Glutamatergic neuron (in vitro differentiated cells): ENCODE data around the gene NFU1. TPM values are rescaled to one million over a fixed set of nuclear protein-coding genes. Genes with fewer than 3 reads are reported as not detected.
"Not testable (repeated sequence)": the region's sequence is repeated elsewhere in the genome, so short reads cannot be mapped to it uniquely, and the experiment has no call there.

Experiments
- DNase-seq: peaks from one replicate; pipeline ENCODE4 v3.0.0; 2022
- H3K27ac Mint-ChIP-seq: one replicate; pipeline ENCODE4 v1.8.0; 2020; ENCODE audit warnings: mild to moderate bottlenecking, mixed read lengths, inconsistent platforms; ENCODE audit not compliant: unreplicated experiment
- H3K27me3 Mint-ChIP-seq: one replicate; pipeline ENCODE4 v1.8.0; 2020; ENCODE audit warnings: mild to moderate bottlenecking, moderate library complexity, mixed read lengths, inconsistent platforms; ENCODE audit not compliant: unreplicated experiment
- H3K36me3 Mint-ChIP-seq: one replicate; pipeline ENCODE4 v1.8.0; 2020; ENCODE audit warnings: mild to moderate bottlenecking, mixed read lengths, inconsistent platforms; ENCODE audit not compliant: unreplicated experiment
- H3K4me1 Mint-ChIP-seq: one replicate; pipeline ENCODE4 v1.8.0; 2020; ENCODE audit warnings: mild to moderate bottlenecking, low read depth, mixed read lengths, inconsistent platforms; ENCODE audit not compliant: unreplicated experiment
- H3K4me3 Mint-ChIP-seq: one replicate; pipeline ENCODE4 v1.8.0; 2020; ENCODE audit warnings: mild to moderate bottlenecking, mixed read lengths, inconsistent platforms; ENCODE audit not compliant: unreplicated experiment
- H3K9me3 Mint-ChIP-seq: one replicate; pipeline ENCODE4 v1.8.0; 2020; ENCODE audit warnings: mild to moderate bottlenecking, moderate library complexity, mixed read lengths, inconsistent platforms; ENCODE audit not compliant: unreplicated experiment
- total RNA-seq: library from RNA; stranded (reverse); fragmentation: NEBNext Ultra II Directional; extraction: Animal tissue kit (Norgen Biotek cat#: 25700); gene quantifications from one replicate; pipeline ENCODE4 v1.2.1, GENCODE V29; 2021; ENCODE audit not compliant: unreplicated experiment
- TF ChIP-seq, protein P1 (sequence below): fragments of 200-600 bp; sonication (generic); IDR thresholded peaks from one replicate; pipeline ENCODE4 v1.5.0; 2021; ENCODE audit not compliant: partially characterized antibody, unreplicated experiment

NFU1 gene
- total RNA-seq, 1 donor from 2014 or later, result 40.0 TPM

DNA sequence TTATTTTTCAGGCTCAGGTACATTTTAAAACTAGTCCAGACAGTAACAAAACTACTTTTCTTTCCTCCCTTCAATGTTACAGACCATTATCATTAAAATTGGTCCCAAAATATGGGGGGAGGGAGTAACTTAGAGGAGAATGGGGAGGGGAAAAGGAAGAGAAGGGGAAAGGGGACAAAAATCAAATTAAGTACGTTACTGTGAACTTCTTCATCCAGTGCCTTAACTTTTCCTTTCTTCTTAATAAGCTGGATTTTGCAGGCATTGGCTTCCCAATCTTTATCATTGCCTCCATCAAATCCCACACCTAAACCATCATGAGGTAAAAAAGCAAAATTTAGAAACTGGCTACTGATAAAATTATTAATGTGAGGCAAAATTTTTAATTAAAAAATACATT lies 67.4 kb downstream of the NFU1 start:
- Mint-ChIP-seq H3K4me3 (no peak overlapping the region), H3K27ac (no peak overlapping the region), H3K9me3 (no peaks in the 10 kb centered on the region), H3K4me1 (no peaks in the 10 kb centered on the region), H3K27me3 (peaks cover 4% of the 10 kb centered on the region), H3K36me3 (no peaks in the 10 kb centered on the region)
- TF ChIP-seq, protein P1, sequence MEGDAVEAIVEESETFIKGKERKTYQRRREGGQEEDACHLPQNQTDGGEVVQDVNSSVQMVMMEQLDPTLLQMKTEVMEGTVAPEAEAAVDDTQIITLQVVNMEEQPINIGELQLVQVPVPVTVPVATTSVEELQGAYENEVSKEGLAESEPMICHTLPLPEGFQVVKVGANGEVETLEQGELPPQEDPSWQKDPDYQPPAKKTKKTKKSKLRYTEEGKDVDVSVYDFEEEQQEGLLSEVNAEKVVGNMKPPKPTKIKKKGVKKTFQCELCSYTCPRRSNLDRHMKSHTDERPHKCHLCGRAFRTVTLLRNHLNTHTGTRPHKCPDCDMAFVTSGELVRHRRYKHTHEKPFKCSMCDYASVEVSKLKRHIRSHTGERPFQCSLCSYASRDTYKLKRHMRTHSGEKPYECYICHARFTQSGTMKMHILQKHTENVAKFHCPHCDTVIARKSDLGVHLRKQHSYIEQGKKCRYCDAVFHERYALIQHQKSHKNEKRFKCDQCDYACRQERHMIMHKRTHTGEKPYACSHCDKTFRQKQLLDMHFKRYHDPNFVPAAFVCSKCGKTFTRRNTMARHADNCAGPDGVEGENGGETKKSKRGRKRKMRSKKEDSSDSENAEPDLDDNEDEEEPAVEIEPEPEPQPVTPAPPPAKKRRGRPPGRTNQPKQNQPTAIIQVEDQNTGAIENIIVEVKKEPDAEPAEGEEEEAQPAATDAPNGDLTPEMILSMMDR, result no peak
- DNase-seq, result no peak

DNA sequence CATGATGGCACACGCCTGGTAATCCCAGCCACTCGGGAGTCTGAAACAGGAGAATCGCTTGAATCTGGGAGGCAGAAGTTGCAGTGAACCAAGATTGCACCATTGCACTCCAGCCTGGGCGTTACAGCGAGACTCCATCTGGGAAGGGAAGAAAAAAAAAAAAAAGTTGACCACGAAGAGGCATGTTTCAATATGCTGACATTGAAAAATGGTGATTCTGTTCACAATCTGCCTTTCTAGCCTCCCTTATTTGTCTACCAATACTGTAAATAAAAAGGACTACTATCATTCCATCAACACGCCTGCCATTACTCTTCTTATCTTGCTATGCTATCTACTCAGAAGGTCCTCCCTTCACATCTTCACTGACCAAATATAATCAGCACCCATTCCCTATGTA lies 68.6 kb downstream of the NFU1 start:
- DNase-seq, result no peak
- no peaks in the 10 kb centered on the region for H3K36me3 Mint-ChIP-seq
- no peak overlapping the region for H3K27ac Mint-ChIP-seq
- H3K27me3 Mint-ChIP-seq, result peaks cover 4% of the 10 kb centered on the region
- no peaks in the 10 kb centered on the region for H3K9me3 Mint-ChIP-seq
- no peaks in the 10 kb centered on the region for H3K4me1 Mint-ChIP-seq
- TF ChIP-seq, protein P1, result no peak
- no peak overlapping the region for H3K4me3 Mint-ChIP-seq

DNA sequence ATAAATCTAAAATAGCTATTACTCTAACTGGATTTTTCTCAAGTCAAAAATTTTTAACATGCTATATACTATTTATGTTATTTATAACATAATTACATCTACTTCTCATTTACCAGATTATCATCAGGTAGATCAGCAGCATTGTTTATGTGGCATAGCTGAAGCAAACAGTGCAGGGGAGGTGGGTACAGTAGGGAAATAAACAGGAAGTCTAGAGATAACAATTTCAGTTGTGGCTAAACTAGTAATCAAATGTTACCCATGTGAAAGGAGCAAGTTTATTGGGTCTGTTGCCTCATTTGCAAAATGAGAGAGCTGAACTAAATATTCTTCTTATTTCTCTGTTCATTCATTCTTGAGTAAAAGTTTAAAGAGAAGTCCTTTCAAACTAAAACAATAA lies 77.9 kb downstream of the NFU1 start:
- Mint-ChIP-seq H3K27ac (no peak overlapping the region), H3K9me3 (no peaks in the 10 kb centered on the region), H3K27me3 (peaks cover 1% of the 10 kb centered on the region), H3K4me1 (no peaks in the 10 kb centered on the region), H3K4me3 (no peak overlapping the region), H3K36me3 (no peaks in the 10 kb centered on the region)
- TF ChIP-seq, protein P1, result no peak
- no peak for DNase-seq

DNA sequence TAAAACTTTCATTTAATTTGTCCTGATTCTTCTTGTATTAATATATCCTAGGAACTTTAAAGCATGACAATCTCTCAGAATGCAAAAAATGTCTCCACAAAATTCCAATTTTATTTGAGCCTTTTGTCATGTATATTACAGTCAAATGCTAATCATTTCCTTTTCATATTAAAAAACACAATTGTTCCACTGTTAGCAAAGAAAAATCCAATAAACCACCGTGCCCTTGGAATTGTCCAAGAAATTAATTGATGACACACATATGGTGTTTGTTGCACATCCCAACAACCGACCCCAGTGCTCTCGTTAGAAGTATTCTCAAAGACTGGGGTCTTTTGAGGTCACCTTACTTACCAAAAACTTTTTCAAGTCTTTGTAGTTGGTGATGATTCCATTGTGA lies 78.3 kb downstream of the NFU1 start:
- Mint-ChIP-seq H3K36me3 (no peaks in the 10 kb centered on the region), H3K4me3 (no peak overlapping the region), H3K27ac (no peak overlapping the region)

DNA sequence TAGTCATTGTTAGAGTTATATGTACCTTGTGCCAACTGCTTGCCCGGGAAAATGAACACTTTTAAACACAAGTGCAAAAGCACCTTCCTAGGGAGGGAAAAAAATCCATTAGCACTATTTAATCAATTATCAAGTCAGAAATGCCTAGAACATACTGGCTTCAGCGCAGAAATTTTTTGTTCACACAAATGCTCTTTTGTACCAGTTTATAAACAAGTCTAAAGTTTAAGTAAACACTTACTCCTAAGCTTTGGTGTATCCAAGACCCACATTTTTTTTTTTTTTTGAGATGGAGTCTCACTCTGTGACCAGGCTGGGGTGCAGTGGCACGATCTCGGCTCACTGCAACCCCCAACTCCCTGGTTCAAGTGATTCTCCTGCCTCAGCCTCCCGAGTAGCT lies 80.8 kb downstream of the NFU1 start:
- no peaks in the 10 kb centered on the region for H3K36me3 Mint-ChIP-seq

More for the DNA sequence above, 78.3 kb downstream of the NFU1 start:
- no peaks in the 10 kb centered on the region for H3K4me1 Mint-ChIP-seq
- H3K27me3 Mint-ChIP-seq, result peaks cover 1% of the 10 kb centered on the region
- no peaks in the 10 kb centered on the region for H3K9me3 Mint-ChIP-seq
- TF ChIP-seq, protein P1, result no peak
- DNase-seq, result no peak

DNA sequence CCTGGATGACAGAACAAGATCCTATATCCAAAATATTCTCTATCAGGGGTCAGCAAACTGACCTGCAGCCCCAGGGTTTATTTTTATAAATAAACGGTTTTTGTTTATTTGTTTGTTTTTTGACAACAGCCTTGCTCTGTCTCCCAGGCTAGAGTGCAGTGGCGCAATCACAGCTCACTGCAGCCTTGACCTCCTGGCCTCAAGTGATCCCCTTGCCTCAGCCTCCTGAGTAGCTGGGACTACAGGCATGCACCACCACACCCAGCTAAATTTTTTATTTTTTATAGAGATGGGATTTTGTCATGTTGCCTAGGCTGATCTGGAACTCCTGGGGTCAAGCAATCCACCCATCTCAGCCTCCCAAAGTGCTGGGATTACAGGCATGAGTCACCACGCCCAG lies 82.3 kb downstream of the NFU1 start:
- not testable (repeated sequence) for H3K4me1 Mint-ChIP-seq, H3K27me3 Mint-ChIP-seq, H3K27ac Mint-ChIP-seq, DNase-seq, H3K4me3 Mint-ChIP-seq, H3K36me3 Mint-ChIP-seq, H3K9me3 Mint-ChIP-seq

More for the DNA sequence above, 80.8 kb downstream of the NFU1 start:
- Mint-ChIP-seq H3K4me3 (no peak overlapping the region), H3K27ac (no peak overlapping the region), H3K27me3 (peaks cover 1% of the 10 kb centered on the region), H3K4me1 (no peaks in the 10 kb centered on the region), H3K9me3 (no peaks in the 10 kb centered on the region)
- TF ChIP-seq, protein P1, result no peak
- DNase-seq, result no peak
